ENCODE results near the gene NIPBL.
"Not testable (repeated sequence)": the region's sequence is repeated elsewhere in the genome, so short reads cannot be mapped to it uniquely, and the experiment has no call there.

NIPBL gene

GRCh38 chr5:36879274-36880033 is 2.9 kb downstream of the NIPBL start:
- DNase-seq: no peak

DNA sequence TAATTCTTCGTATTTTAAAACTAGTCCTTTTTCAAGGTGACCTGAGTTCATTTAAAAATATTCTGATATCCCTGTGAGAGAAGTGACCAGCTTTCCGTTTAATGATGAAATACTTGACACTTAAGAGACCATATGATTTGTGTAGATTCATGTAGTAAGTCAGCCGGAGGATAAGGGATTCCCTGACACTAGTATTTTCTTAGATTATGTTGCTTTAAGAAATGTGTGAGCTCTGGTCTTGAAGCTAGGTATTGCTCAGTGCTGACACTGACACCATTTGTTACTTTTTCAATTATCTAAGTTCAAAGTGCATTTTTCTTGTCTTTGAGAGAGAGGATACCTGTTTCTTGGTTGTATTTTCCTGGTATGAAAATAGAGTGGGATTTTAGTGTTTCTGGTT is 4.2 kb downstream of the NIPBL start:
- no peak for DNase-seq

DNA sequence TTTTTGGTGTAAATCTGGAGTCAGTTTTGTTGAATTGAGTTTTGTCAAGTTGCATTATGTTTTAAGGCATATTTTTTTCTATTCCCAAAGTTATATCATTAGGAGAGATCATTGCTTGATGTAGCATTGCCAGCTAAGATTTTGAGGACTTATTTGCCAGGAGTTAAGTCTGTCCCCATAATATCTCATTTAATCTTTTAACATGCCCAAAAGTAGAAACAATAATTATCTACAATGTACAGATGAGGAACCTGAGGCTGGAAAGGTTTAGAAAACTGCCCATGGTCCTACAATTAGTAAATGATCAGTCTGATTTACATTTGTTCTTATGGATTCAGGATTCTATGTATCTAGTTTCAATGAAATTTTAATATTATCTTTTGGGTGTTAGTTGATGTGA is 4.7 kb downstream of the NIPBL start:
- DNase-seq: no peak

GRCh38 chr5:36881807-36882206 is 5.2 kb downstream of the NIPBL start:
- DNase-seq: no peak

- DNase-seq: no peak
These were observed 5.7 kb downstream of the NIPBL start for GRCh38 chr5:36882250-36882649.

GRCh38 chr5:36883894-36884462 is 7.4 kb downstream of the NIPBL start:
- no peak for DNase-seq

DNA sequence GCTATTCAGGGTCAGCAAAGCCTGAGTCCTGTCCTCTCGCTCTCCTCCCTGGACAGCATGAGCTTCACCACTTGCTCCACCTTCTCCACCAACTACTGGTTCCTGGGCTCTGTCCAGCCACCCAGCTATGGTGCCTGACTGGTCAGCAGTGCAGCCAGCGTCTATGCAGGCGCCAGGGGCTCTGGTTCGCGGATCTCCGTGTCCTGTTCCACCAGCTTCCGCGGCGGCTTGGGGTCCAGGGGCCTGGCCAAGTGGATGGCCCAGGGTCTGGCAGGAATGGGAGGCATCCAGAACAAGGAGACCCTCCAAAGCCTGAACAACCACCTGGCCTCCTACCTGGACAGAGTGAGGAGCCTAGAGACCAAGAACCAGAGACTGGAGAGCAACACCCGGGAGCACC is 8.6 kb downstream of the NIPBL start:
- no peak for DNase-seq

DNA sequence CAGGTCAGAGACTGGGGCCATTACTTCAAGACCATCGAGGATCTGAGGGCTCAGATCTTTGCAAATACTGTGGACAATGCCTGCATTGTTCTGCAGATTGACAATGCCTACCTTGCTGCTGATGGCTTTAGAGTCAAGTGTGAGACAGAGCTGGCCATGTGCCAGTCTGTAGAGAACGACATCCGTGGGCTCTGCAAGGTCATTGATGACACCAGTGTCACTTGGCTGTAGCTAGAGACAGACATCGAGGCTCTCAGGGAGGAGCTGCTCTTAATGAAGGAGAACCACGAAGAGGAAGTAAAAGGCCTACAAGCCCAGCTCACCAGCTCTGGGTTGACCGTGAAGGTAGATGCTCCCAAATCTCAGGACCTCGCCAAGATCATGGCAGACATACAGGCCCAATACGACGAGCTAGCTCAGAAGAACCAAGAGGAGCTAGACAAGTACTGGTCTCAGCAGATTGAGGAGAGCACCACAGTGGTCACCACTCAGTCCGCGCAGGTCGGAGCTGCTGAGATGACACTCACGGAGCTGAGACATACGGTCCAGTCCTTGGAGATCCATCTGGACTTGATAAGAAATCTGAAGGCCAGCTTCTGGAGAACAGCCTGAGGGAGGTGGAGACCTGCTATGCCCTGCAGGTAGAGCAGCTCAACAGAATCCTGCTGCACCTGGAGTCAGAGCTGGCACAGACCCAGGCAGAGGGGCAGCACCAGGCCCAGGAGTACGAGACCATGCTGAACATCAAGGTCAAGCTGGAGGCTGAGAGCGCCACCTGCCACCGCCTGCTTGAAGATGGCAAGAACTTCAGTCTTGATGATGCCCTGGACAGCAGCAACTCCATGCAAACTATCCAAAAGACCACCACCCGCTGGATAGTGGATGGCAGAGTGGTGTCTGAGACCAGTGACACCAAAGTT is 9.3 kb downstream of the NIPBL start:
- no peak for DNase-seq

DNA sequence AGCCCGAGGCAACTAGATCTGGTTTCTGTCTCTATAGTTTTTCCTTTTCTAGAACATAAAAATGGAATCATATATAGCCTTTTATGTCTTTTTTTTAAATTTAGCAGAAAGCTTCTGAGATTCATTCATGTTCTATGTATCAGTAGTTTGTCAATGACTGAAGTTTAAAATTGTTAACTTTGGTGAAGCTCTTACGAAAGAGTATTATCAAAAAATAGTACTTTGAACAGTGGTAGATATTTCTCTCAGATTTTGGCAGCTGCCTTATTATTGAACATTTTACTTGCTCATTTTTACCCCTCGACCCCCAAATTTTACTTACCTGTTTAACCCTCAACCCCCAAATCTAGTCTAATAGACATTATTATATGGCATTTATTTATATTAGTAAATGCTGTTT is 10.2 kb downstream of the NIPBL start:
- DNase-seq: no peak

GRCh38 chr5:36887532-36887931 is 11.0 kb downstream of the NIPBL start:
- no peak for DNase-seq

- DNase-seq: no peak
These were observed 11.7 kb downstream of the NIPBL start for GRCh38 chr5:36888303-36888702.

GRCh38 chr5:36889264-36889663 is 12.7 kb downstream of the NIPBL start:
- no peak for DNase-seq

DNA sequence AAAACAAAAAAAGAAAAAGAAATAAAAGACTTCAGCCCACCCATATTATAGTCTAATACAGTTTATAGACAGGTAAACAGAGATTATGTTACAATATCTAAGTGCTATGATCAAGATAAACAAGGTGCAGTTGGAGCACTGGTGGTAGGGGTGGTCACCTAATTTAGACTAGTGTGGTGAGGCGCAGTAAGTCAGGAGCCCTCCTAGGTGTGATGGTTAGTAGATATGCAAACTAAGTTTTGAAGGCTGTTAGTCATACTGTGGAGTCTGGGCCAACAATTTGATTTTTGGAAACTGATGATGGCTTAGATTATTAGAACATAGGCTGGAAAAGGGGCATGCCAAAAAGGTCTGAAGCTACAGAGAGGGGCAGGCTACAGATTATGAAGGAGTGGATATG is 14.7 kb downstream of the NIPBL start:
- DNase-seq: no peak

GRCh38 chr5:36892085-36892830 is 15.7 kb downstream of the NIPBL start:
- DNase-seq: not testable (repeated sequence)

- DNase-seq: no peak
These were observed 18.4 kb downstream of the NIPBL start for GRCh38 chr5:36894954-36895353.

DNA sequence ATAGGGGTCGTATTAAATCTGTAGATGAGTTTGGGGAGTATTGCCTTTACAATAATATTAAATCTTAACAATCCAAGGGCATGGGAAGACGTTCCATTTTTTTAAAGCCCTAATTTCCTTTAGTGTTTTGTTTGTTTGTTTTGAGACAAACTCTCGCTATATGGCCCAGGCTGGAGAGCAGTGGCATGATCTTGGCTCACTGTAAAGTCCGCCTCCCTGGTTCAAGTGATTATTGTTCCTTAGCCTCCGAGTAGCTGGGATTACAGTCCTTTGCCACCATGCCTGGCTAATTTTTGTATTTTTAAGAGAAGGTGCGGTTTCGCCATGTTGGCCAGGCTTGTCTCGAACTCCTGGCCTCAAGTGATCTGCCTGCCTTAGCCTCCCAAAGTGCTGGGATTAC is 19.9 kb downstream of the NIPBL start:
- DNase-seq: no peak

DNA sequence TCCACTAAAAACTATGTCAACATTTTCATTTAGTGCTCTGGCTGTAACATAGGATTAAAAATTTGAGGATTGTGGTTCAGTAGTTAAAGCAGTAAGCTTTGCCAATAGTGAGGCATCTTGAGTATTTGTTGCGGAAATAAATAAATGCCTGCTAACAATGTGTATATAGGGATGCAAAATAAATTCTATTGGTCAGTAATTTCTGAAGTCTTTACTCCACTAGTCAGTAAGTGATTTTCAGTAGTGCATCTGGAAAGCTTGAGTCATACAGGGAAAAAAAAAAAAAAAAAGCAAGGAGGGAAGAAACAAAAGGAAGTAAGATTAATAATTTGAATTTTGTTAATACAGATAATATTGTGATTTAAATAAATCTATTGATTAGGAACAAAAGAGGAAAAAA is 21.0 kb downstream of the NIPBL start:
- no peak for DNase-seq

DNA sequence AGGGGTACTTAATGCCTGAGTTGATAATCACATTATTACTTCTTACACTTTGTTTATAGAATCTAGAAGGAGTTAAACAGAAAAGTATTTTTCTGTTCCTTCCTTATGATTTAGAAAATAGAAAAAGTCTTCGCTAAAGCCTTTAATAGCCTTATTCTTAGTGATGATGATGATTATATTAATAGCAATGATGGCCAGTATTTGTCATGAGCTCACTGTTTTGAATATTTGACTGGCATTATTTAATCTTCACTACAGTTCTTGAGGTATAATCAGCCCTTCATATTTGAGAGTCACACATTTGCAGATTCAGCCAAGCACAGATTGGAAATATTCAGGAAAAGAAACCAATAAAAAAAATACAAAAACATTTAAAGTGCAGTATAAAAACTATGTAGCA is 23.3 kb downstream of the NIPBL start:
- no peak for DNase-seq

- DNase-seq: no peak
These were observed 23.7 kb downstream of the NIPBL start for GRCh38 chr5:36900283-36900682.

DNA sequence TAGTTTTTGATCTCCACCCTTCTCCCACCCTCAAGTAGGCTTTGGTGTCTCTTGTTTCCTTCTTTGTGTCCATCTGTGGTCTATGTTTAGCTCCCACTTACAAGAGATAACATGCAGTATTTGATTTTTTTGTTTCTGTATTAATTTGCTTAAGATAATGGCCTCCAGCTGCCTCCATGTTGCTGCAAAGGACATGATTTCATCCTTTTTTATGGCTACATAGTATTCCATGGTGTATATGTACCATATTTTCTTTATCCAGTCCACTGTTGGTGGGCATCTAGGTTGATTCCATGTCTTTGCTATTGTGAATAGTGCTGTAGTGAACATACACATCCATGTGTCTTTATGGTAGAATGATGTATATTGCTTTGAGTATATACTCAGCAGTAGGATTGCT is 24.5 kb downstream of the NIPBL start:
- DNase-seq: not testable (repeated sequence)

DNA sequence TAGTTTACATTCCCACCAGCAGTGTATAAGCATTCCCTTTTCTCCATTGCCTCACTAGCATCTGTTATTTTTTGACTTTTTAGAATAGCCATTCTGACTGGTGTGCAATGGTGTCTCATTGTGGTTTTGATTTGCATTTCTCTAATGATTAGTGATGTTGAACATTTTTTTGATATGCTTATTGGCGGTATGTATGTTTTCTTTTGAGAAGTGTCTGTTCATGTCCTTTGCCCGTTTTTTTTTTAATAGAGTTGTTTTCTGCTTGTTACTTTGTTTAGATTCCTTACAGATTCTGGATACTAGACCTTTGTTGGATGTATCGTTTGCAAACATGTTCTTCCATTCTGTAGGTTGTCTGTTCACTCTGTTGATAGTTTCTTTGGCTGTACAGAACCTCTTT is 25.3 kb downstream of the NIPBL start:
- DNase-seq: no peak

GRCh38 chr5:36902353-36902752 is 25.8 kb downstream of the NIPBL start:
- no peak for DNase-seq

DNA sequence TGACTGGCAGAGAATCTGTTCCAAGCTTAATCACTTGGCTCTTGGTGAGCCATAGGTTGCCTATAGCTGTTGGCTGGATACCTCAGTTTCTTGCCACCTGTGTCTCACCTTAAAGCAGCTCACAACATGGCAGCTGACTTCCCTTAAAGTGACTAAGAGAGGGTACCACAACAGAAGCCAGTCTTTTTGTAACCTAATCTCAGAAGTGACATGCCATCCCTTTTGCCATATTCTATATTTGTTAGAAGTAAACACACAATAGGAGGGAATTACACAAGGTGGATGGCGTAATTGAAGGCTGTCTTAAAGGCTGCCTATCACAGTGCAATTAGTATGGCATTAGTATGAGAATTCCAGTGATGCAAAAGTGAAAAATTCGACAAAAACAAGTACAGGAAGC is 28.1 kb downstream of the NIPBL start:
- DNase-seq: no peak
